Sigmoid colon (tissue), 7 donors: ENCODE measurements around the gene KIF5A. TPM values are rescaled to one million over a fixed set of nuclear protein-coding genes. Genes with fewer than 3 reads are reported as not detected.
A peak's percentile ranks its signal among the peaks of the same experiment; 100 is the strongest.

Experiments
- DNase-seq: peaks from one replicate; pipeline ENCODE4 v3.0.0-alpha.2; 2019
- H3K27ac ChIP-seq, 4 donors: fragments of 200-600 bp; sonication (generic); one replicate each; pipeline ENCODE4 v1.5.1; 2016 to 2019; ENCODE audit warnings: mild to moderate bottlenecking in 1 of 4
- H3K27me3 ChIP-seq, 3 donors: fragments of 200-600 bp; sonication (generic); one replicate each; pipeline ENCODE4 v1.5.1; 2019; ENCODE audit warnings: mild to moderate bottlenecking in 1 of 3
- H3K36me3 ChIP-seq, 4 donors: fragments of 200-600 bp; sonication (generic); one replicate each; pipeline ENCODE4 v1.5.1; 2016 to 2019
- H3K4me1 ChIP-seq, 4 donors: fragments of 200-600 bp; sonication (generic); one replicate each; pipeline ENCODE4 v1.5.1; 2017 to 2019
- H3K4me3 ChIP-seq, 4 donors: fragments of 200-600 bp; sonication (generic); one replicate each; pipeline ENCODE4 v1.5.1; 2017 to 2019; ENCODE audit warnings: mild to moderate bottlenecking in 2 of 4, moderate library complexity in 1 of 4
- H3K9me3 ChIP-seq, 4 donors: fragments of 200-600 bp in 3 of 4; sonication (generic) in 3 of 4; one replicate each; pipeline versions ENCODE4 v1.5.1 to v1.6.1; 2013 to 2019
- EP300 ChIP-seq, 4 donors: sonication (generic); formaldehyde crosslinking; IDR thresholded peaks; one replicate each; pipeline ENCODE4 v1.6.1; 2017; ENCODE audit warnings: antibody characterized with exemption in 4 of 4
- POLR2A ChIP-seq, 2 donors: fragments of 450-650 bp; IDR thresholded peaks; one replicate each; pipeline ENCODE4 v1.6.1; 2016; ENCODE audit warnings: antibody characterized with exemption in 2 of 2, mild to moderate bottlenecking in 2 of 2, moderate library complexity in 2 of 2
- POLR2AphosphoS5 ChIP-seq, 4 donors: sonication (generic); formaldehyde crosslinking; IDR thresholded peaks; one replicate each; pipeline ENCODE4 v1.6.1; 2017; ENCODE audit warnings: antibody characterized with exemption in 4 of 4
- WGBS, 2 donors: extraction: QIAGEN DNeasy Blood & Tissue Kit; methylation state at CpG; one replicate each; pipeline ENCODE4 v1.1.7; 2013; 5-methylcytosine and 5-hydroxymethylcytosine counted together
- intact Hi-C: fragments of 100-400 bp; cut with DNase I; formaldehyde crosslinking; loops from one replicate; pipeline ENCODE4 v1.15.1; 2023
- polyA plus RNA-seq, 3 donors: library from polyadenylated mRNA; stranded (reverse); fragments of 200-250 nt; gene quantifications; one replicate each; pipeline ENCODE4 v1.2.3, GENCODE V29; 2013
- total RNA-seq, 4 donors: library from RNA; depleted of rRNA; stranded (reverse); fragments of >200 nt; gene quantifications; one replicate each; pipeline ENCODE4 v1.1.0, GENCODE V29; 2016
- TF ChIP-seq, protein P1 (sequence below), 4 experiments: fragments of 450-650 bp in 3 of 4; fragments of 200-600 bp in 1 of 4; IDR thresholded peaks; one replicate each; pipeline ENCODE4 v1.5.1; 2016 to 2019; ENCODE audit warnings: antibody characterized with exemption in 4 of 4, mild to moderate bottlenecking in 3 of 4, moderate library complexity in 2 of 4
- donor health status: healthy with polysubstance abuse.
- donor health status: Bipolar disorder and iron deficiency.
- donor health status: healthy.

Gene KIF5A
- total and polyA plus RNA-seq, 7 donors: under 0.01 to 8.9 (median 3.6) TPM

- Histone ChIP-seq H3K36me3 (peaks cover 0 to 22% (median 4%) of the 10 kb centered on the region in 4 donors), H3K27ac (no peak overlapping the region), H3K9me3 (no peaks in the 10 kb centered on the region), H3K4me3 (no peak overlapping the region), H3K4me1 (peaks cover 0 to 25% (median 21%) of the 10 kb centered on the region in 4 donors), H3K27me3 (peaks cover 0 to 76% (median 11%) of the 10 kb centered on the region in 3 donors)
- TF ChIP-seq POLR2A (IDR thresholded peaks at IDR 0.05) (no peak), POLR2AphosphoS5 (IDR thresholded peaks at IDR 0.05) (no peak), EP300 (IDR thresholded peaks at IDR 0.05) (no peak)
- TF ChIP-seq, protein P1, sequence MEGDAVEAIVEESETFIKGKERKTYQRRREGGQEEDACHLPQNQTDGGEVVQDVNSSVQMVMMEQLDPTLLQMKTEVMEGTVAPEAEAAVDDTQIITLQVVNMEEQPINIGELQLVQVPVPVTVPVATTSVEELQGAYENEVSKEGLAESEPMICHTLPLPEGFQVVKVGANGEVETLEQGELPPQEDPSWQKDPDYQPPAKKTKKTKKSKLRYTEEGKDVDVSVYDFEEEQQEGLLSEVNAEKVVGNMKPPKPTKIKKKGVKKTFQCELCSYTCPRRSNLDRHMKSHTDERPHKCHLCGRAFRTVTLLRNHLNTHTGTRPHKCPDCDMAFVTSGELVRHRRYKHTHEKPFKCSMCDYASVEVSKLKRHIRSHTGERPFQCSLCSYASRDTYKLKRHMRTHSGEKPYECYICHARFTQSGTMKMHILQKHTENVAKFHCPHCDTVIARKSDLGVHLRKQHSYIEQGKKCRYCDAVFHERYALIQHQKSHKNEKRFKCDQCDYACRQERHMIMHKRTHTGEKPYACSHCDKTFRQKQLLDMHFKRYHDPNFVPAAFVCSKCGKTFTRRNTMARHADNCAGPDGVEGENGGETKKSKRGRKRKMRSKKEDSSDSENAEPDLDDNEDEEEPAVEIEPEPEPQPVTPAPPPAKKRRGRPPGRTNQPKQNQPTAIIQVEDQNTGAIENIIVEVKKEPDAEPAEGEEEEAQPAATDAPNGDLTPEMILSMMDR (IDR thresholded peaks at IDR 0.05): no peak
- DNase-seq: peak; percentile 32
- intact Hi-C loops: no loop called here
- WGBS, 2 donors: 67 to 73% methylated on average over 12 of the region's 12 CpGs
Observed at GRCh38 chr12:57625261-57626032, 75.6 kb downstream of the KIF5A start.

DNA sequence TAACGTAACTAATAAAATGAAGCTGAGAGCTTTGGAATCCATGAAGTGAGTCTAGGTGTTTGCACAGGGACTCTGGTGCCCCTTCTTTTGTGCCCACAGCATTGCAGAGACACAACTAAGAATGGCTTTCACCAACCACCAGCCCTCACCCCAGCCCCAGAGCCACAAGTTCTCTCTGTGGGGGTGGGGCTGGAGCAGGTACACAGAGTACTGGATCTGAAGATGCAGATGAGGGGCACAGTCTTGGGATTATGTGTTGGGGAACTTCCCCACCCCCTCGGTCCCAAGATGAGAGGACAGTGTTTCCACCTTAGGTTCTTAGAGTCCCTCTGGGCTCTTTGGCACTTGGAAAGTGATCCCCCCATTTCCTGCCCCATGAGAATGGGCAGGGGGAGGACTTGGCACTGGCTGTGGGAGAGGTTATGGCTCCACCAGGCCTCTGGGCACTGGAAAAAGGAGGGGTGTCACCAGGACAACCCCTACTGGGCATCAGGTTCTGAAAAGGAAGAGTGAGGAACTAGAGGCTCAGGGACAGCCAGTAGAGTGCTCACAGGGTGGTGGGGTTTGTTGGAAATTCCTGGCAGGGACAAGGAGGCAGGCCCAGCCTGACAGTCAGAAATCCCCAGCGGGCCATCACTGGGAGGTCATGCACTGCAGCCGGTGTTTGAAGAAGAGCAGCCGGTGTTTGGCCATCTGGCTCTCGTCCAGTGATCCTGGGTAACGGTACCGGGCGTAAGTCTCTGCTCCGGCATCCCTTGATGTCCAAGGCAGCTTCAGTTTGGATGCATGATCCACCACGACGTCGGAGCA is 76.5 kb downstream of the KIF5A start:
- H3K27ac ChIP-seq: no peak overlapping the region
- DNase-seq: peak; percentile 67
- H3K4me3 ChIP-seq: no peak overlapping the region
- peaks cover 0 to 17% (median 15%) of the 10 kb centered on the region in 4 donors for H3K4me1 ChIP-seq
- peaks cover 0 to 76% (median 16%) of the 10 kb centered on the region in 3 donors for H3K27me3 ChIP-seq
- peaks cover 0 to 22% (median 4%) of the 10 kb centered on the region in 4 donors for H3K36me3 ChIP-seq
- intact Hi-C loops: no loop called here
- no peaks in the 10 kb centered on the region for H3K9me3 ChIP-seq
- TF ChIP-seq POLR2A (IDR thresholded peaks at IDR 0.05) (no peak), POLR2AphosphoS5 (IDR thresholded peaks at IDR 0.05) (peak in 1 of 4 donors; percentile 5)
- 27 to 40% methylated on average over 13 of the region's 13 CpGs for WGBS, 2 donors

DNA sequence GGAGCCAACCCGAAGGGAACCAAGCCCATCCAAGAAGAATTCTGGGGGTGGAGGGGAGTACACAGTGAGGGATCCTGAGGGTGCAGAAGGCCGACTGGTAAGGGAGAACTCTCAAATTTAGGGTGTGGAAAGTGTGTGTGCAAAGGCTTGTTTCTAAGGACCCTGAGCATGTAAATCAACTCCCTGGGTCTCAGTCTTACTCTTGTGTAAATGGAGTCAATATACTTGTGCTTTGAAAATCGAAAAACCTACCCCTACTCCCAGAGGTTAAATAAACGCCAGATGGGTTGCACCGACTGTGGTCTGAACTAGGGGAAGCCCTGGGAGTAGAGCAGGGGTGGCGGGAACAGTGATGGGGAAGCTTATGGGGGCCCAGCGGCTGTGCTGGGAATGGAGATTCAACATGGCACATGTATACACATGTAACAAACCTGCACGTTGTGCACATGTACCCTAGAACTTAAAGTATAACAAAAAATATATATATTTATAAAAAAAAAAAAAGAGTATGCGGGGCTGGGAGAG is 77.1 kb downstream of the KIF5A start:
- TF ChIP-seq EP300 (IDR thresholded peaks at IDR 0.05) (no peak), POLR2A (IDR thresholded peaks at IDR 0.05) (no peak), POLR2AphosphoS5 (IDR thresholded peaks at IDR 0.05) (no peak)
- TF ChIP-seq, protein P1 (IDR thresholded peaks at IDR 0.05): no peak
- H3K27me3 ChIP-seq: peaks cover 3 to 76% (median 22%) of the 10 kb centered on the region in 3 donors
- intact Hi-C loops: no loop called here
- WGBS, 2 donors: 19 to 28% methylated on average over 9 of the region's 9 CpGs
- peaks cover 0 to 22% (median 4%) of the 10 kb centered on the region in 4 donors for H3K36me3 ChIP-seq
- H3K4me3 ChIP-seq: no peak overlapping the region
- no peak for DNase-seq
- no peak overlapping the region for H3K27ac ChIP-seq
- peaks cover 0 to 15% (median 13%) of the 10 kb centered on the region in 4 donors for H3K4me1 ChIP-seq
- H3K9me3 ChIP-seq: no peaks in the 10 kb centered on the region

DNA sequence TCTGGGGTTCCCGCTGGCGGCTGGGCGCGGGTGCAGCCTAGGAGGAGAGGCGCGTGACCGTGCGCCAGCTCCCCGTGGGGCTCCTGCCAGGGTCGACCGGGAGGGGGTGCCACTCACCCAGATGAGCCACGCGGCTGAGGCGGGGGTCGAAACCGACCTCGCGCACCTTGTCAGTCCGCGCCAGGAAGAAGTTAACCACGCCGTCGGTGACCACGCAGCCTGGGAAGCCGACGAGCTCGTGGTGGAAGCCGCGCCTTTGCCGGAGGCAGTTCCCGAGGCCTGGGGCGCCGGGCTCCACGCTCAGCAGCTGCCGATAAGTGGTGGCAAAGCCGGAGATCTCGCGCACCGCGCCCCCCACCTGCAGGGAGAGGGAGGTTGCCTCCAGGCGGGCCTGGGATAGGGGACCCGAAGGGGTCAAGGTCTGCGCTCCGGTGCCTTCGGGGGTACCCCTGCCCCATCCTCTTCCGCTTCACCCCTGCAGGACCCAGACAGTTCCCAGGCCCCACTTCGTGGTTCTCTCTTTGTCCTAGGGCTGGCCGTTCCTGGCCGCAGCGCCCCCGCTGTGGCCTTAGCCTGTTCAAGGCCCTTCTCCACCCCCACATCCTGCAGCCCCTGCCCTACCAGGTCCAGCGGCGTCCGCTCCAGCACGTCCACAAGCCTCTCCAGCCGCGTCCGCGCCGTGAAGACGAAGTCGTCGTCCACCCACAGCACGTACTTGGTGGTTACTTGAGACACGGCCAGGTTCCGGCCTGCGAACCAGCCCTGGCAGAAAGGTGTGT is 77.8 kb downstream of the KIF5A start:
- intact Hi-C loops: no loop called here
- Histone ChIP-seq H3K27ac (no peak overlapping the region), H3K9me3 (no peaks in the 10 kb centered on the region), H3K4me1 (peaks cover 0 to 21% (median 18%) of the 10 kb centered on the region in 4 donors), H3K4me3 (no peak overlapping the region), H3K36me3 (peaks cover 0 to 22% (median 4%) of the 10 kb centered on the region in 4 donors), H3K27me3 (peaks cover 7 to 76% (median 25%) of the 10 kb centered on the region in 3 donors)
- DNase-seq: peak; percentile 62
- WGBS, 2 donors: 7 to 9% methylated on average over 67 of the region's 67 CpGs
- TF ChIP-seq EP300 (IDR thresholded peaks at IDR 0.05) (no peak), POLR2A (IDR thresholded peaks at IDR 0.05) (no peak), POLR2AphosphoS5 (IDR thresholded peaks at IDR 0.05) (no peak)
- TF ChIP-seq, protein P1 (IDR thresholded peaks at IDR 0.05): no peak
